Esophagus muscularis mucosa (tissue), 3 donors: ENCODE results near the gene RPL12.

Experiments used
- CTCF ChIP-seq, 3 experiments: fragments of 200-600 bp in 2 of 3; fragments of 450-650 bp in 1 of 3; sonication (generic) in 2 of 3; IDR thresholded peaks; one replicate each; pipeline ENCODE4 v1.5.1; 2017 to 2019; ENCODE audit warnings: antibody characterized with exemption in 3 of 3, mild to moderate bottlenecking in 2 of 3, moderate library complexity in 1 of 3
- POLR2A ChIP-seq: fragments of 450-650 bp; IDR thresholded peaks from one replicate; pipeline ENCODE4 v1.6.1; 2017; ENCODE audit warnings: antibody characterized with exemption, moderate library complexity, mild to moderate bottlenecking, low read depth

- TF ChIP-seq POLR2A (no peak), CTCF (IDR thresholded peaks at IDR 0.05) (no peak)
Observed at GRCh38 chr9:127470662-127471061, 19.5 kb upstream of the RPL12 start.
